ENCODE results near the gene PNLDC1. TPM values are rescaled to one million over a fixed set of nuclear protein-coding genes. Genes with fewer than 3 reads are reported as not detected.
A peak's percentile ranks its signal among the peaks of the same experiment; 100 is the strongest.

Gene PNLDC1
- total and polyA plus RNA-seq, 9 of the 15 experiments (the other 6 are each of a cell fraction or from before 2014, with no cell fraction given), result 0.12 TPM; not detected in 8

- ChIA-PET POLR2A (interaction anchor here (0.5 to 2.3 kb wide), 15 partner anchors 8 to 267 kb away, joined by 3 to 14 read pairs (median 5); partner anchors contain the start of genes SOD2 and WTAP), CTCF (ENCODE audit: low intra/inter-chr PET ratio) (no interaction called here)
- Histone ChIP-seq H3K36me3 (ENCODE audit: control insufficient read depth, insufficient read depth, low read length) (peaks cover 67% of the 10 kb centered on the region), H2AFZ (ENCODE audit: low read depth, low read length) (peak within 1 kb of the TSS; percentile 98), H3K27ac (ENCODE audit: extremely low read depth, low read depth, low read length) (peak within 1 kb of the TSS; percentile 87), H3K4me3 (peak within 1 kb of the TSS; percentile 66), H3K4me2 (ENCODE audit: insufficient read depth, low read length) (peak within 1 kb of the TSS; percentile 98), H3K27me3 (ENCODE audit: control insufficient read depth in 2 of 2, insufficient read depth in 2 of 2, low read length in 2 of 2) (no peaks in the 10 kb centered on the region), H3K9me3 (replicated peaks; ENCODE audit: control insufficient read depth, insufficient read depth, low read depth, low read length) (no peaks in the 10 kb centered on the region), H4K20me1 (replicated peaks; ENCODE audit: control insufficient read depth, insufficient read depth, low read length) (no peaks in the 10 kb centered on the region), H3K9me1 (ENCODE audit: control insufficient read depth, insufficient read depth, low read length) (no peaks in the 10 kb centered on the region), H3K79me2 (ENCODE audit: control insufficient read depth, insufficient read depth, low read length) (peaks cover 28% of the 10 kb centered on the region), H3K4me1 (replicated peaks in 1 of 2; ENCODE audit: control insufficient read depth in 2 of 2, insufficient read depth in 2 of 2, low read length in 2 of 2) (peaks cover 16 to 26% of the 10 kb centered on the region in 2 experiments; a peak in 4 of 5 replicates), H3K9ac (ENCODE audit: insufficient read depth in 1 of 2, low read depth in 2 of 2, low read length in 2 of 2) (peak within 1 kb of the TSS; percentile 87 to 100)
- FAIRE-seq (peak; percentile 94), ATAC-seq (peak; percentile 98), DNase-seq (ENCODE audit: extremely low read depth in 1 of 4, low spot score in 3 of 4) (peak; percentile 98 to 100 (median 99))
- in situ Hi-C loops (cut with MboI) (no loop called here), intact Hi-C loops (cut with micrococcal nuclease) (loop anchor here (1.0 to 2.0 kb wide), 3 partner anchors 27 to 69 kb away; partner anchors contain the start of genes SOD2, TCP1 and WTAP)
- under 1% methylated on average over 57 of the region's 76 CpGs for WGBS (ENCODE audit: insufficient coverage, low coverage, missing lambda C conversion rate)
- BruUV-seq (replicated peaks), result no TSS peak
- TF ChIP-seq HNRNPH1 (optimal IDR thresholded peaks at IDR 0.05; ENCODE audit: low read depth, low read length) (no peak), DNMT1 (IDR thresholded peaks at IDR 0.05) (no peak), THAP7 (CRISPR knock-in tag; IDR thresholded peaks at IDR 0.05) (no peak), MECOM (CRISPR knock-in tag; IDR thresholded peaks at IDR 0.05) (no peak), CHD2 (IDR thresholded peaks at IDR 0.05; ENCODE audit: low read depth, low read length) (peak; percentile 86), ZBTB9 (CRISPR knock-in tag; IDR thresholded peaks at IDR 0.05) (peak; percentile 51; the same call in 1 of the 2 replicates), TRIM24 (IDR thresholded peaks at IDR 0.05) (no peak), PTRF (tag; IDR thresholded peaks at IDR 0.05) (no peak), FOSL1 (tag; conservative IDR thresholded peaks at IDR 0.05) (no peak), SAP30 (IDR thresholded peaks at IDR 0.05; ENCODE audit: borderline replicate concordance, insufficient read depth, low read depth, low read length, poor library complexity, severe bottlenecking) (peak; percentile 65), RFX5 (IDR thresholded peaks at IDR 0.05; ENCODE audit: low read depth, low read length) (peak; percentile 47), ZNF639 (CRISPR knock-in tag; conservative IDR thresholded peaks at IDR 0.05 in 1 of 2, IDR thresholded peaks at IDR 0.05 in 1 of 2) (0 out of 4 replicates have a peak, but pooled peaks of 1 of the 2 experiments have one; percentile 50), SP2 (IDR thresholded peaks at IDR 0.05; ENCODE audit: extremely low read depth, low read depth, low read length, poor library complexity, severe bottlenecking) (peak; percentile 72), KDM1A (IDR thresholded peaks at IDR 0.05) (no peak), ZSCAN29 (IDR thresholded peaks at IDR 0.05) (0 out of 2 replicates have a peak, but pooled peaks have one; percentile 40), VEZF1 (CRISPR knock-in tag; IDR thresholded peaks at IDR 0.05) (peak; percentile 93)
Observed at GRCh38 chr6:159761873-159762680, 38.0 kb upstream of the PNLDC1 start, which contains the start of gene ACAT2. Gene ACAT2, plus strand, starts transcription at chr6:159762045. Its CDS starts 43 bp downstream, at chr6:159762088.
